Endothelial cell of umbilical vein (primary cell): ENCODE measurements around the gene STEAP4. TPM values are rescaled to one million over a fixed set of nuclear protein-coding genes. Genes with fewer than 3 reads are reported as not detected.

Experiments
- BruUV-seq: library from RNA; stranded (reverse); fragments of 400-500 nt; replicated peaks from 2 replicates; lab custom pipeline; 2021; lab: Mats Ljungman, UMichigan
- CTCF ChIA-PET: fragments of 300-600, 350-600 bp; sonication (Branson Sonifier 250); formaldehyde crosslinking; loops from one replicate; lab custom pipeline; 2021; ENCODE audit warnings: antibody characterized with exemption, inconsistent platforms; lab: Charles Lee
- POLR2A ChIA-PET: fragments of 300-600, 350-600 bp; sonication (Branson Sonifier 250); formaldehyde crosslinking; loops from one replicate; lab custom pipeline; 2021; ENCODE audit warnings: antibody characterized with exemption, inconsistent platforms; lab: Charles Lee
- DNase-seq: peaks from one replicate; pipeline ENCODE4 v3.0.0-alpha.2; 2011; ENCODE audit warnings: low read depth, low spot score
- FAIRE-seq: peaks from 2 replicates; lab custom pipeline; 2011; peaks lifted over from hg19 to GRCh38; lab: Jason Lieb, UNC
- H2AFZ ChIP-seq: 2 replicates; pipeline ENCODE4 v1.6.0; 2012; ENCODE audit warnings: low read depth, low read length, control low read depth, inconsistent platforms
- H3K27ac ChIP-seq: 2 replicates; pipeline ENCODE4 v1.5.1; 2011; ENCODE audit warnings: low read depth, mild to moderate bottlenecking, control low read depth, low read length, moderate library complexity; ENCODE audit not compliant: insufficient read depth
- H3K27me3 ChIP-seq, 2 experiments: 2 replicates each; pipeline versions ENCODE4 v1.6.0 to v1.6.1; 2011; ENCODE audit warnings: low read length in 2 of 2, mixed read lengths in 1 of 2; ENCODE audit not compliant: control insufficient read depth in 2 of 2, insufficient read depth in 2 of 2
- H3K36me3 ChIP-seq, 2 experiments: 2 replicates in 1 of 2; 3 replicates in 1 of 2; pipeline ENCODE4 v1.5.1; 2011; ENCODE audit warnings: low read length in 2 of 2, mild to moderate bottlenecking in 1 of 2, moderate library complexity in 1 of 2; ENCODE audit not compliant: control insufficient read depth in 2 of 2, insufficient read depth in 2 of 2; ENCODE audit errors: extremely low read depth in 1 of 2
- H3K4me1 ChIP-seq: 3 replicates; pipeline ENCODE4 v1.5.1; 2011; ENCODE audit warnings: mild to moderate bottlenecking, low read length; ENCODE audit not compliant: control insufficient read depth, insufficient read depth; ENCODE audit errors: extremely low read depth
- H3K4me2 ChIP-seq: 2 replicates; pipeline ENCODE4 v1.6.1; 2011; ENCODE audit warnings: low read length, control low read depth, mixed read lengths; ENCODE audit not compliant: insufficient read depth
- H3K4me3 ChIP-seq, 3 experiments: fragments of 200-600 bp in 1 of 3; sonication (generic), shearing (Covaris generic) in 1 of 3; replicated peaks in 1 of 3; 2 replicates each; pipeline ENCODE4 v1.5.1; 2011 to 2016; ENCODE audit warnings: control low read depth in 3 of 3, low read length in 3 of 3, mild to moderate bottlenecking in 2 of 3, inconsistent platforms in 1 of 3, low read depth in 1 of 3, moderate library complexity in 1 of 3; ENCODE audit not compliant: insufficient read depth in 1 of 3
- H3K79me2 ChIP-seq: 2 replicates; pipeline ENCODE4 v1.6.0; 2012; ENCODE audit warnings: low read length, inconsistent platforms; ENCODE audit not compliant: control insufficient read depth, insufficient read depth
- H3K9ac ChIP-seq: replicated peaks from 2 replicates; pipeline ENCODE3; 2011; ENCODE audit warnings: low read length, control low read depth; ENCODE audit not compliant: insufficient read depth; ENCODE audit errors: extremely low read depth
- H3K9me1 ChIP-seq: replicated peaks from 3 replicates; pipeline ENCODE4 v1.6.0; 2011; ENCODE audit warnings: mild to moderate bottlenecking, low read length; ENCODE audit not compliant: control insufficient read depth, insufficient read depth; ENCODE audit errors: extremely low read depth
- H3K9me3 ChIP-seq: replicated peaks from 2 replicates; pipeline ENCODE4 v1.5.1; 2012; ENCODE audit warnings: low read length, inconsistent platforms; ENCODE audit not compliant: control insufficient read depth, insufficient read depth
- H4K20me1 ChIP-seq: replicated peaks from 2 replicates; pipeline ENCODE3; 2011; ENCODE audit warnings: mild to moderate bottlenecking, low read length; ENCODE audit not compliant: control insufficient read depth, insufficient read depth; ENCODE audit errors: extremely low read depth
- EZH2 ChIP-seq: IDR thresholded peaks from 2 replicates; pipeline ENCODE4 v1.6.1; 2012; ENCODE audit warnings: borderline replicate concordance, low read depth, mild to moderate bottlenecking, moderate library complexity, low read length, inconsistent platforms; ENCODE audit not compliant: severe bottlenecking
- FOS ChIP-seq: IDR thresholded peaks from 2 replicates; pipeline ENCODE4 v1.6.1; 2011; ENCODE audit warnings: mild to moderate bottlenecking, low read length, moderate library complexity, borderline replicate concordance; ENCODE audit not compliant: insufficient read depth
- GATA2 ChIP-seq: IDR thresholded peaks from 2 replicates; pipeline ENCODE4 v1.7.0; 2011; ENCODE audit warnings: low read depth, mild to moderate bottlenecking, moderate library complexity, mixed read lengths, low read length; ENCODE audit not compliant: insufficient read length, insufficient read depth
- JUN ChIP-seq: IDR thresholded peaks from 2 replicates; pipeline ENCODE4 v1.6.1; 2011; ENCODE audit warnings: borderline replicate concordance, low read depth; ENCODE audit not compliant: insufficient read length, insufficient read depth
- MYC ChIP-seq: IDR thresholded peaks from one replicate; pipeline ENCODE4 v1.6.1; 2011; ENCODE audit warnings: mild to moderate bottlenecking, low read depth, low read length
- POLR2A ChIP-seq: IDR thresholded peaks from 2 replicates; pipeline ENCODE4 v1.6.1; 2012; ENCODE audit warnings: low read depth, mild to moderate bottlenecking, control low read depth, low read length
- POLR2AphosphoS5 ChIP-seq: IDR thresholded peaks from 2 replicates; pipeline ENCODE4 v1.6.1; 2012; ENCODE audit warnings: low read depth, mild to moderate bottlenecking, control low read depth, low read length, moderate library complexity; ENCODE audit not compliant: insufficient read depth
- dilution Hi-C: fragments of 300-500 bp; cut with MboI; formaldehyde crosslinking; loops from one replicate; pipeline ENCODE4 v1.15.0; 2019; ENCODE audit warnings: low sequenced_read_pairs; ENCODE audit not compliant: extremely low pct_ligation_motif_present
- intact Hi-C: fragments of 100-400 bp; cut with micrococcal nuclease; formaldehyde crosslinking; loops from one replicate; pipeline ENCODE4 v1.10.0; 2022
- polyA plus RNA-seq, 4 experiments: library from polyadenylated mRNA; depleted of rRNA in 3 of 4; stranded (reverse) in 3 of 4; unstranded in 1 of 4; fragments of >200 nt; gene quantifications; 2 replicates each; pipeline versions ENCODE4 v1.2.1 to v1.2.3, GENCODE V29; 2011 to 2012; ENCODE audit warnings: missing spikeins in 1 of 4
- total RNA-seq: library from RNA; stranded (reverse); gene quantifications from 2 replicates; pipeline ENCODE4 v1.2.3, GENCODE V29; 2021
- TF ChIP-seq, protein P1 (sequence below), 2 donors: IDR thresholded peaks; 1 replicate in 1 of 2; 2 replicates in 1 of 2; pipeline ENCODE4 v1.5.1; 2011; ENCODE audit warnings: low read length in 2 of 2, mild to moderate bottlenecking in 2 of 2, moderate library complexity in 2 of 2, control low read depth in 1 of 2, inconsistent platforms in 1 of 2, low read depth in 1 of 2; ENCODE audit not compliant: insufficient read depth in 1 of 2; ENCODE audit errors: extremely low read depth in 1 of 2
- TF ChIP-seq, protein P2 (sequence below): IDR thresholded peaks from 2 replicates; pipeline ENCODE4 v1.6.1; 2011; ENCODE audit not compliant: insufficient read depth, insufficient read length

Gene STEAP4
- total and polyA plus RNA-seq, 2 donors (not counting 3 experiments of a cell fraction or from before 2014, with no cell fraction given): not detected

DNA sequence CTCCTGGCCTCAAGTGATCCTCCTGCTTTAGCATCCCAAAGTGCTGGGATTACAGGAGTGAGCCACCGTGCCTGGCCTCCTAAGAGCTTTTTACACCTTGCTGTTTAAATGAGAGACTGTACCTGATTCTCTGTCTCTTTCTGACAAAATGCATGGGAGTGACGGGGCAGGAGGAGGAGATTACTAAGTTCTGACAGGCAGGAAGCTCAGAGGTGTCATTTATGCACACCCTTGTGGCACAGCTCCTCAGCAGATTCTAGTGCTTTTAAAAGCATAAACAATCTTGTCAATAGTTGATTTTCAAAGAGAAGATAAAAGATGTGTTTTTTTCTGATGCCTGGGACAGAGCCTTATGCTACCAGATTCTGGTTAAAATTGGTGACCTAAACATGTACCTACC is 39.7 kb upstream of the STEAP4 start:
- Histone ChIP-seq H3K79me2 (no peaks in the 10 kb centered on the region), H4K20me1 (no peaks in the 10 kb centered on the region), H3K9ac (no peak overlapping the region), H3K27ac (no peak overlapping the region), H3K27me3 (peaks cover 0 to 5% of the 10 kb centered on the region in 2 experiments), H2AFZ (no peak overlapping the region), H3K4me1 (no peaks in the 10 kb centered on the region), H3K36me3 (no peaks in the 10 kb centered on the region), H3K4me3 (no peak overlapping the region), H3K9me3 (no peaks in the 10 kb centered on the region), H3K4me2 (no peak overlapping the region), H3K9me1 (no peaks in the 10 kb centered on the region)
- DNase-seq: no peak
- dilution Hi-C loops: no loop called here
- intact Hi-C loops: no loop called here
- TF ChIP-seq FOS (no peak), MYC (no peak), GATA2 (no peak), POLR2A (no peak), POLR2AphosphoS5 (no peak), EZH2 (no peak), JUN (no peak)
- TF ChIP-seq, protein P1, sequence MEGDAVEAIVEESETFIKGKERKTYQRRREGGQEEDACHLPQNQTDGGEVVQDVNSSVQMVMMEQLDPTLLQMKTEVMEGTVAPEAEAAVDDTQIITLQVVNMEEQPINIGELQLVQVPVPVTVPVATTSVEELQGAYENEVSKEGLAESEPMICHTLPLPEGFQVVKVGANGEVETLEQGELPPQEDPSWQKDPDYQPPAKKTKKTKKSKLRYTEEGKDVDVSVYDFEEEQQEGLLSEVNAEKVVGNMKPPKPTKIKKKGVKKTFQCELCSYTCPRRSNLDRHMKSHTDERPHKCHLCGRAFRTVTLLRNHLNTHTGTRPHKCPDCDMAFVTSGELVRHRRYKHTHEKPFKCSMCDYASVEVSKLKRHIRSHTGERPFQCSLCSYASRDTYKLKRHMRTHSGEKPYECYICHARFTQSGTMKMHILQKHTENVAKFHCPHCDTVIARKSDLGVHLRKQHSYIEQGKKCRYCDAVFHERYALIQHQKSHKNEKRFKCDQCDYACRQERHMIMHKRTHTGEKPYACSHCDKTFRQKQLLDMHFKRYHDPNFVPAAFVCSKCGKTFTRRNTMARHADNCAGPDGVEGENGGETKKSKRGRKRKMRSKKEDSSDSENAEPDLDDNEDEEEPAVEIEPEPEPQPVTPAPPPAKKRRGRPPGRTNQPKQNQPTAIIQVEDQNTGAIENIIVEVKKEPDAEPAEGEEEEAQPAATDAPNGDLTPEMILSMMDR (IDR thresholded peaks at IDR 0.05; ENCODE audit: extremely low read depth in 1 of 2, insufficient read depth in 1 of 2, low read depth in 1 of 2, low read length in 2 of 2): no peak
- TF ChIP-seq, protein P2, sequence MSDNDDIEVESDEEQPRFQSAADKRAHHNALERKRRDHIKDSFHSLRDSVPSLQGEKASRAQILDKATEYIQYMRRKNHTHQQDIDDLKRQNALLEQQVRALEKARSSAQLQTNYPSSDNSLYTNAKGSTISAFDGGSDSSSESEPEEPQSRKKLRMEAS: no peak
- POLR2A ChIA-PET: no interaction called here
- BruUV-seq: no TSS peak
- CTCF ChIA-PET: interaction anchor here (0.9 to 2.9 kb wide), 4 partner anchors 14 to 489 kb away, joined by 3 to 56 read pairs (median 12); no protein-coding TSS in a partner anchor
- FAIRE-seq: no peak
